ENCODE measurements around the gene PRKAB2.
"Not testable (repeated sequence)": the region's sequence is repeated elsewhere in the genome, so short reads cannot be mapped to it uniquely, and the experiment has no call there.

Gene PRKAB2

DNA sequence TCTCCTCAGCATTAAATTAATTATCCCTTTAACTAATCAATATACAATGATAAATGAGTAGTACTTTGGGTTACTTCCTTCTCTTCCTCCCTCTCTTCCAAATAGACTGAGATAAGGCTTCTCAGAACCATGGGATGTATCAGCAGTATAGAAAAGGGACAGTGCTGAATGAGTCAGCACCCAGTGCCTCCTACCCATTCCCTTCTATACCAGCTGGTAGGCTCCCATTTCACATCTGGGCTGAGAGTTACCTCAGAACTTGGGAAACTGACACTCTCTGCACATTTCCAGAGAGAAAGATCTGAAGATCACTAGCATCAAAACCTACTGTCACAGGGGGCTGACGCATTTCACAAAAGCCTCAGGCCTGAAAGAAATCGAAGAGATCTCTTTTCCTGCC is 15.2 kb downstream of the PRKAB2 start:
- not testable (repeated sequence) for H3K9me3 Mint-ChIP-seq; H3K4me3 Mint-ChIP-seq; H3K4me1 Mint-ChIP-seq (ENCODE audit: low read depth); H3K27me3 Mint-ChIP-seq; DNase-seq; H3K27ac Mint-ChIP-seq
- H3K36me3 Mint-ChIP-seq (ENCODE audit: low read depth), result peaks cover 77% of the 10 kb centered on the region

GRCh38 chr1:147156642-147157041 is 15.6 kb downstream of the PRKAB2 start:
- Mint-ChIP-seq H3K36me3 (ENCODE audit: low read depth) (peaks cover 72% of the 10 kb centered on the region), H3K27ac (no peak overlapping the region), H3K9me3 (no peaks in the 10 kb centered on the region), H3K4me1 (ENCODE audit: low read depth) (no peaks in the 10 kb centered on the region), H3K4me3 (no peak overlapping the region), H3K27me3 (no peaks in the 10 kb centered on the region)
- no peak for DNase-seq

- Mint-ChIP-seq H3K36me3 (ENCODE audit: low read depth) (peaks cover 35% of the 10 kb centered on the region), H3K9me3 (no peaks in the 10 kb centered on the region), H3K27ac (no peak overlapping the region), H3K4me3 (no peak overlapping the region), H3K27me3 (no peaks in the 10 kb centered on the region), H3K4me1 (ENCODE audit: low read depth) (no peaks in the 10 kb centered on the region)
- no peak for DNase-seq
Measured at GRCh38 chr1:147152772-147153171, 19.5 kb downstream of the PRKAB2 start.

GRCh38 chr1:147151244-147151643 is 21.0 kb downstream of the PRKAB2 start:
- Mint-ChIP-seq H3K27ac (no peak overlapping the region), H3K27me3 (no peaks in the 10 kb centered on the region), H3K4me1 (ENCODE audit: low read depth) (no peaks in the 10 kb centered on the region), H3K36me3 (ENCODE audit: low read depth) (peaks cover 22% of the 10 kb centered on the region), H3K4me3 (no peak overlapping the region), H3K9me3 (no peaks in the 10 kb centered on the region)
- DNase-seq, result no peak

DNA sequence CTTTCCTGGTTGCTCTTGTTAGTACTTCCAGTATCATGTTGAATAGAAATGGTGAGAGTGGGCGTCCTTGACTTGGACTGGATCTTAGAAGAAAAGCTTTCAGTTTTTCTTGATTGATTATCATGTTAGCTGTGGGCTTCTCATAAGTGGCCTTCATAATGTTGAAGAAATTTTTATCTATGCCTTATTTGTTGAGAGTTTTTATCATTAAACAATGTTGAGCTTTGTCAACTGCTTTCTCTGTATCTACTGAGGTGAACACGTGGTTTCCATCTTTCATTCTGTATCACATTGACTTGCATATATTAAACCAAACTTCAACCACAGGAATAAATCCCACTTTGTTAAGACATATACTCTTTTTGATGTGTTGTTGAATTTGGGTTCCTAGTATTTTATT is 29.4 kb downstream of the PRKAB2 start:
- Mint-ChIP-seq H3K4me1 (ENCODE audit: low read depth) (no peaks in the 10 kb centered on the region), H3K9me3 (no peaks in the 10 kb centered on the region), H3K27ac (no peak overlapping the region), H3K4me3 (no peak overlapping the region), H3K36me3 (ENCODE audit: low read depth) (no peaks in the 10 kb centered on the region), H3K27me3 (peaks cover 34% of the 10 kb centered on the region)
- no peak for DNase-seq

GRCh38 chr1:147130721-147131120 is 41.5 kb downstream of the PRKAB2 start:
- not testable (repeated sequence) for H3K36me3 Mint-ChIP-seq (ENCODE audit: low read depth); H3K27ac Mint-ChIP-seq; H3K4me1 Mint-ChIP-seq (ENCODE audit: low read depth); H3K4me3 Mint-ChIP-seq; H3K9me3 Mint-ChIP-seq; DNase-seq; H3K27me3 Mint-ChIP-seq

- no peak for DNase-seq
- no peaks in the 10 kb centered on the region for H3K36me3 Mint-ChIP-seq (ENCODE audit: low read depth)
- no peak overlapping the region for H3K27ac Mint-ChIP-seq
- no peaks in the 10 kb centered on the region for H3K4me1 Mint-ChIP-seq (ENCODE audit: low read depth)
- no peak overlapping the region for H3K4me3 Mint-ChIP-seq
- peaks cover 2% of the 10 kb centered on the region for H3K9me3 Mint-ChIP-seq
- peaks cover 12% of the 10 kb centered on the region for H3K27me3 Mint-ChIP-seq
Measured at GRCh38 chr1:147129116-147129873, 43.0 kb downstream of the PRKAB2 start.

- Mint-ChIP-seq H3K4me3 (no peak overlapping the region), H3K9me3 (peaks cover 2% of the 10 kb centered on the region), H3K4me1 (ENCODE audit: low read depth) (no peaks in the 10 kb centered on the region), H3K27ac (no peak overlapping the region), H3K27me3 (peaks cover 13% of the 10 kb centered on the region), H3K36me3 (ENCODE audit: low read depth) (no peaks in the 10 kb centered on the region)
- no peak for DNase-seq
Measured at GRCh38 chr1:147124266-147124665, 48.0 kb downstream of the PRKAB2 start.

- H3K9me3 Mint-ChIP-seq, result no peaks in the 10 kb centered on the region
- peaks cover 12% of the 10 kb centered on the region for H3K27me3 Mint-ChIP-seq
- DNase-seq, result no peak
- no peaks in the 10 kb centered on the region for H3K36me3 Mint-ChIP-seq (ENCODE audit: low read depth)
- H3K4me1 Mint-ChIP-seq (ENCODE audit: low read depth), result no peaks in the 10 kb centered on the region
- no peak overlapping the region for H3K27ac Mint-ChIP-seq
- H3K4me3 Mint-ChIP-seq, result no peak overlapping the region
Measured at GRCh38 chr1:147117109-147117508, 55.2 kb downstream of the PRKAB2 start.

DNA sequence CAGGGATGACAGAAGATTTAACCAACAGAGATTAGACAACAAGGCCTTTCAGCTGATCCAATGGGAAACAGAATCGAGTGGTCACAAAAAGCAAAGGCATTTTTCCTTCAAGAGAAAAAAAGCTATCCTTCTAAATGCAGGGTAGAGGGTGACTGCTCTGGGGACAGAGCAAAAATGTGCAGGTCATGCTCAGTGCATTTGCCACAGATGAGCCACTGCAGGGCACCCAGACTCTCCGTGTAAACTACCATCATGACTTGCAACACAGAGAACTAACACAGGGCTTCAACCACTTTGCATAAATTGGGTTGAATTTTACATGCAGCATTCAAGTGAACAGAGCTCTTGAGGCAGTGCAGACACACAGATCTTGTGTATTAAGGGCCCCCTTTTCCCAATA is 56.8 kb downstream of the PRKAB2 start:
- no peak overlapping the region for H3K27ac Mint-ChIP-seq
- no peaks in the 10 kb centered on the region for H3K9me3 Mint-ChIP-seq
- no peaks in the 10 kb centered on the region for H3K36me3 Mint-ChIP-seq (ENCODE audit: low read depth)
- H3K4me1 Mint-ChIP-seq (ENCODE audit: low read depth), result no peaks in the 10 kb centered on the region
- no peak for DNase-seq
- H3K4me3 Mint-ChIP-seq, result no peak overlapping the region
- H3K27me3 Mint-ChIP-seq, result peaks cover 8% of the 10 kb centered on the region

DNA sequence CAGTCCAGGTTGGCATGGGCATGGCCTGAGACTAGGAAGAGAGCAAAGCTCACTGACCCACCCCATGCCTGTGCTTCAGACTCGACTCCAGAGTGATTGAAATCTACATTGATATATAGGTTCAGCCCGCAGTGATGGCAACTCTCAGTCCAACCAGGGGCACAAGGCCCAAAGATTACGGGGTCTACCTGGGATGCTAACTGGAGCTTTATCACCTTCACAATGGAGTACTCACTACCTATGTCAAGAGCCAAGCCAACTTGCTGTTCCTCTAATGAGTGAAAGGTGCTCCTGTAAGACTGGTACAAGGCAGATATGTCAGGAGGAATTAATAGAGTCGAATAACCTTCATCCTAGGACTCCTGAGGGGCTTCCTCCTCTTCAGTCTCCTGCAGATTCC is 57.2 kb downstream of the PRKAB2 start:
- H3K4me3 Mint-ChIP-seq; H3K27ac Mint-ChIP-seq; H3K4me1 Mint-ChIP-seq (ENCODE audit: low read depth); H3K9me3 Mint-ChIP-seq; DNase-seq; H3K36me3 Mint-ChIP-seq (ENCODE audit: low read depth); H3K27me3 Mint-ChIP-seq: not testable (repeated sequence)

DNA sequence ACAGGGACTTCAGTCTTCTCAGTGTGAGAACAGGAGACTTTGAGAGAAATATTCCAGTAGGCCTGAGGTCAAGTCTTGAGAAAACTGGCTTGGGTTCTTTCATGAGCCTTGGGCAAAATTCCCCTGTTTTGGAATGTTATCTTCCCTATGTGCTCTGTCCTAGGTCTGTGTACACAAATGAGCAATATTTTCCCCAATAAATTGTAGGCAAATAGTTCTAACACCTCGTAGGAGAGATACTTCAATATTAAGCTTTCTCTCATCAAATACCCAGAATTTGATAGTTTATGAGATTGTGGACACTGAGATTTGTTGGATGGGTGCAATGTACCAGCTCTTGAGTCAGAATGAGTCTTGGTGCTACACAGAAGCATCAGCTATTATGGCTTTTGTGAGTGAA is 57.9 kb downstream of the PRKAB2 start:
- H3K36me3 Mint-ChIP-seq (ENCODE audit: low read depth); H3K27ac Mint-ChIP-seq; H3K27me3 Mint-ChIP-seq; H3K4me3 Mint-ChIP-seq; H3K4me1 Mint-ChIP-seq (ENCODE audit: low read depth); DNase-seq; H3K9me3 Mint-ChIP-seq: not testable (repeated sequence)

- Mint-ChIP-seq H3K4me3 (no peak overlapping the region), H3K4me1 (ENCODE audit: low read depth) (peaks cover 7% of the 10 kb centered on the region), H3K27me3 (peaks cover 17% of the 10 kb centered on the region), H3K27ac (no peak overlapping the region), H3K9me3 (no peaks in the 10 kb centered on the region), H3K36me3 (ENCODE audit: low read depth) (no peaks in the 10 kb centered on the region)
- DNase-seq, result no peak
Measured at GRCh38 chr1:147111381-147112130, 60.7 kb downstream of the PRKAB2 start.

DNA sequence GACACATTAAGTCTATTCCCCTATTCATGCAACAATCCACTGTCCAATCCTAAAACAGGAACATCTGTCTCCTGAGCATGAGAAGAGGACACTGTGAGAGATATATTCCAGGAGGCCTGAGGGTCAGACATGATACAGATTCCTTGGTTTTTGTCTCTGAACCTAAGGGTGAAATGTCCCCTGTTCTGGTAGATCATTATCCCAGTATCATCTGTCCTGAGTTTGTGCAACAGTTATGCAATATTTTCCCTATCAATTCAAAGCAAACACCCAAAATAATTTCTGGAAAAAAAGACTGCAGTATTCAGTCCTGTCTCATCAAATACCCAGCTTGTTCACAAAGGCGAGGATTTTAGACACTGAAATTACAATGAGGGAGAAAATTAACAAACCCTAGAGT is 61.4 kb downstream of the PRKAB2 start:
- Mint-ChIP-seq H3K36me3 (ENCODE audit: low read depth) (no peaks in the 10 kb centered on the region), H3K4me3 (no peak overlapping the region), H3K27me3 (peaks cover 22% of the 10 kb centered on the region), H3K27ac (no peak overlapping the region), H3K9me3 (no peaks in the 10 kb centered on the region), H3K4me1 (ENCODE audit: low read depth) (peaks cover 7% of the 10 kb centered on the region)
- DNase-seq, result no peak

- no peak for DNase-seq
- Mint-ChIP-seq H3K4me3 (no peak overlapping the region), H3K36me3 (ENCODE audit: low read depth) (no peaks in the 10 kb centered on the region), H3K27me3 (peaks cover 25% of the 10 kb centered on the region), H3K27ac (no peak overlapping the region), H3K9me3 (no peaks in the 10 kb centered on the region), H3K4me1 (ENCODE audit: low read depth) (peaks cover 7% of the 10 kb centered on the region)
Measured at GRCh38 chr1:147110434-147110833, 61.8 kb downstream of the PRKAB2 start.
